Measurements from ENCODE around the gene RBFOX2.

Gene RBFOX2

DNA sequence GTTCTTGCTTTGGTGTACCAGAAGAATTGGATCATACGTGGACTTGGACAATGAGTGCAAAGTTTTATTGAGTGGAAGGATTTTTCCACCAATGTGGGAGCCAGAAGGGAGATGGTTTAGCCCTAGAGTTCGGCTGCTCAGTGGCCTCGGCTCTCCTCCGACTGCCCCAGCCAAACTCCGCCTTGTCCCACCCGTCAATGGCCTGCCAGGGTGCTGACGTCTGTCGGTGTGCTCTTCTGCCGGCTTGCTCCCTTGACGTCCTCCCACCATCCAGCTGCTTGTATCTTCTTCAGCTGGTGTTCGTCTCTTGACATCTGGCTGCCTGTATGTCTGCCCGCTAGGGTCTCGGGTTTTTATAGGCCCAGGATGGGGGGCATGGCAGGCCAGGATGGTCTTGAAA, 156.2 kb downstream of the RBFOX2 start:
- no peak overlapping the region for H3K4me3 ChIP-seq (ENCODE audit: low read depth, low read length)
- TF ChIP-seq, protein P1, sequence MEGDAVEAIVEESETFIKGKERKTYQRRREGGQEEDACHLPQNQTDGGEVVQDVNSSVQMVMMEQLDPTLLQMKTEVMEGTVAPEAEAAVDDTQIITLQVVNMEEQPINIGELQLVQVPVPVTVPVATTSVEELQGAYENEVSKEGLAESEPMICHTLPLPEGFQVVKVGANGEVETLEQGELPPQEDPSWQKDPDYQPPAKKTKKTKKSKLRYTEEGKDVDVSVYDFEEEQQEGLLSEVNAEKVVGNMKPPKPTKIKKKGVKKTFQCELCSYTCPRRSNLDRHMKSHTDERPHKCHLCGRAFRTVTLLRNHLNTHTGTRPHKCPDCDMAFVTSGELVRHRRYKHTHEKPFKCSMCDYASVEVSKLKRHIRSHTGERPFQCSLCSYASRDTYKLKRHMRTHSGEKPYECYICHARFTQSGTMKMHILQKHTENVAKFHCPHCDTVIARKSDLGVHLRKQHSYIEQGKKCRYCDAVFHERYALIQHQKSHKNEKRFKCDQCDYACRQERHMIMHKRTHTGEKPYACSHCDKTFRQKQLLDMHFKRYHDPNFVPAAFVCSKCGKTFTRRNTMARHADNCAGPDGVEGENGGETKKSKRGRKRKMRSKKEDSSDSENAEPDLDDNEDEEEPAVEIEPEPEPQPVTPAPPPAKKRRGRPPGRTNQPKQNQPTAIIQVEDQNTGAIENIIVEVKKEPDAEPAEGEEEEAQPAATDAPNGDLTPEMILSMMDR (IDR thresholded peaks at IDR 0.05; ENCODE audit: borderline replicate concordance, insufficient read depth, low read depth, low read length) = no peak

DNA sequence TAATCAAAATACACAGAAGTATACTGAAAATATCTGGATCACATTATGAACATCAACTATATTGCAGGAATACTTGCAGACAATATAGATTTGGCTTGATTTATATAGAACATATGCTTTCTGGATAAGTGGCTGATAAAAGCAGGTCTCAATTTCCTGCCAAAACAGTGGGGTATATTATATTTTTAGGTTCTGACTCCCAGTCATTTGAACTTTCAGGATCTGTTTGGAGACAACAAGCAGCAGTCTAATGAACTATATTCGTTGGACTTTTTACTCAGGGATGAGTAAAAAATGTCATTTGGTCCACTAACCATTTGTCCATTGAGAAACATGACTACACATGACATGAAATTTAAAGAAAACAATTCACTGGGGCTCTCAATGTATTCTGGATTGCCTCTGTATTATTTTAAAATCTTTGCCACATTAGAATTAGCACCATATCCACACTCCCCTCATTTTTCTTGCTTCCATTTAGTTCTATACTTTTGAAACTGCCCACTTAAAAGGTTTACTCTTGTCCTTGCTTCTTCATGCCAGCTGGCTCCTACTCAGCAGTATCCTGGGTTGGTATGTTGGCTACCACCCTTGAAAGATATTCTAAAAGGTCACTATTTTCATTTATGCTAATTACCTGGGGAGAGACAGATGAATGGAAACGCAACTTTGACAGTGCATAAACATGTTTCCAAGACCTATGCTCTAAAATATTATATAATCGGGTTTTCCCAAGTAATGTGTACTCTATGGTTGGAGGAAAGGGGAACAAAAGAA, 157.9 kb downstream of the RBFOX2 start:
- no peak overlapping the region for H3K4me3 ChIP-seq (ENCODE audit: low read depth, low read length)
- TF ChIP-seq, protein P1 (IDR thresholded peaks at IDR 0.05; ENCODE audit: borderline replicate concordance, insufficient read depth, low read depth, low read length) = no peak

DNA sequence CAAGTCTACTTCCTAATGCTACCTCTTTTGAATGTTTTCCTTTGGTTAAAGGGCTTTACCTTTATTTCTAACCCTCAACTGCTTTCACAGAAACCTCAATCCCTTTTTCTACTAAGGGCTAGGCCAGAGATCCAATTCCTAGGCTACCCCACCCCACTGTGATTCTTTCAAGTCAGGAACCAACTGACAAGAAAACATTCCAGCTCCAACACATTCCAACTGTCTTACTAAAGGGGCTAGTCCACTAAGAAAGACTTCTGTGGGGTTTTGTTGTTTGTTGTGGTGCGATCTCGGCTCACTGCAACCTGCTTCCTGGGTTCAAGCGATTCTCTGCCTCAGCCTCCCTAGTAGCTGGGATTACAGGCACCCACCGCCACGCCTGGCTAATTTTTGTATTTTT, 159.7 kb downstream of the RBFOX2 start:
- TF ChIP-seq, protein P1 (IDR thresholded peaks at IDR 0.05; ENCODE audit: borderline replicate concordance, insufficient read depth, low read depth, low read length) = no peak
- H3K4me3 ChIP-seq (ENCODE audit: low read depth, low read length) = no peak overlapping the region

DNA sequence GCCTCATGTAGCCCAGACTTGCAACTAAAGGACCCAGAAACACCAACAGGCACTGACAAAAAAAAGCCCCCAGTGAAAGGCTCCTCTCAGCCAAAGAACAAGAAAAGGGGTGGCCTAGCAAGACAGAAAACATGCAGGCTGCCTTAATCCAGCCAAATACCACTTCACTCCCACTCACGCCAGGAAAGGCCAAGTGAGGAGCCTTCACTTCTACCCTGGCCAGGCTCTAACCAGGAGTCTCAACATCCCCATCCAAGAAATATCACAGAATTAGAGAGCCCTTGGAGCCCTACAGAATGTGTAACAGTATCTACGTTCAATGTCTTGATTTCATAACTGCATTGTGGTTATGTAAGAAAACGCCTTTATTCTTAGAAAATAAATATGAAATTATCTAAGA, 162.0 kb downstream of the RBFOX2 start:
- TF ChIP-seq, protein P1 (IDR thresholded peaks at IDR 0.05; ENCODE audit: borderline replicate concordance, insufficient read depth, low read depth, low read length) = no peak
- no peak overlapping the region for H3K4me3 ChIP-seq (ENCODE audit: low read depth, low read length)

DNA sequence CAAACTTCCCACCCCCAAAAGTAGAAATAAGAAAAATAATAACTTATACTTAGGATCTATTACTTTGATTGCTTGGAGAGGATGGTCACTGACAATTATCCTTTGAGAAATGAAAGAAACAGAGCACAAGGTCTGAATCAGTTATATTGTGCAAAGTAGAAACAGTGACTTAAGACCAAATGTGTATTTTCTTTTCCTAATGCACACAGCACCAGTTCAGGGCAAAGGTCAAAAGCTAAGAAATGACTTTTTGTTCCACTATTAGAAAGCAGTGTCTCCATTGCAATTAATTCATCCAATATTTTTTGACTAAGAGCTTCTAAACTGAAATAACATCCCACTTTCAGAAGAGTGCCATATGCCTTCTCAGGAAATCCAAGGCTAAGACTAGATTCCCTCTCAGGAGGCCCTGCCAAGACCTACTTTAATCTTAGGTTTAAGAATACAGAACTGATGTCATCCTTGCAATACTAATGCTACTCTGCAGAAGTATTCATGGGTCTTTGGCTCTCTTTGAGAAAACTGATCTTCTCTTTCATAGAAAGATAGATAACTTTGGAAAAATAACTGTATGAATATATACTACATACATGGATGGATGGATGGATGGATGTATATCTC, 164.0 kb downstream of the RBFOX2 start:
- TF ChIP-seq, protein P1 (IDR thresholded peaks at IDR 0.05; ENCODE audit: borderline replicate concordance, insufficient read depth, low read depth, low read length) = no peak

DNA sequence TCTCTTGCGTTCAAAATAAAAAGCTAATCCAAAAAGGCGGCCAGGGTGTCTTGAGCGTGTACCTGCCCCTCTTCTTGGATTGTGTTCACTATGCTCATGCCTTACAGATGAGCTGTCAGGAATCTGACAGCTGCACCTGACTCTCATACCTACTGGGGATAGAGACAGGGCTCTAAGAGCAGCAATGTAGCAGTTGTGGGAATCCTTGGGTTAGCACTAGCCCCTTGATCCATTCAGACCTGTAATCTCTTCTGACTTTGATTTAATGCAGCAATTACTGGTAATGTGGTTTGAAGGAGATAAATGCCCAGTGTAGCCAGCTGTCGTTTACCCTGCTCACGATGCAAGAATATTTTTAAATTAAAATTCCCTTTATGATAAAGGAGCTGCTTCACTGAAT, 165.2 kb downstream of the RBFOX2 start:
- TF ChIP-seq, protein P1 (IDR thresholded peaks at IDR 0.05; ENCODE audit: borderline replicate concordance, insufficient read depth, low read depth, low read length) = no peak
- no peak overlapping the region for H3K4me3 ChIP-seq (ENCODE audit: low read depth, low read length)

More for the DNA sequence above, 164.0 kb downstream of the RBFOX2 start:
- no peak overlapping the region for H3K4me3 ChIP-seq (ENCODE audit: low read depth, low read length)

DNA sequence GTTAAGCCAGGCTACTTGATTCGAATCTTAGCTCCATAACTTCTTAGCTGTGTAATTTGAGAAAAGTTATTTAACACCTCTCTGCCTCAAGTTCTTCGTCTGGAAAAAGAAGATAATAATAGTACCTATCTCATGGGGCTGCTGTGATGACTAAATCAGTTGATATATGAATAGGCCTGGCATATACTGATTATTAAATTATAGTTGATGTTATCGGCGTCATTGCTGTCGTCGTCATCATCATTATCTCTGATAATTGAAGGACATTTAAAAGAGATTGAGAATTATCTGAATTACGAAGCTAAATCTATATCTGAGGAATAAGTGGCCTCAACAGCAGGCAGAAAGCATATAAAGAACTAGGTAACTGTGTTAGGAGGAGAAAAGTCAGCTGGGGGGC, 165.9 kb downstream of the RBFOX2 start:
- TF ChIP-seq, protein P1 (IDR thresholded peaks at IDR 0.05; ENCODE audit: borderline replicate concordance, insufficient read depth, low read depth, low read length) = no peak
- H3K4me3 ChIP-seq (ENCODE audit: low read depth, low read length) = no peak overlapping the region

Measured in GM12875 (cell line).